ENCODE results near the gene PHAF1. TPM values are rescaled to one million over a fixed set of nuclear protein-coding genes. Genes with fewer than 3 reads are reported as not detected.

PHAF1 gene
- total and polyA plus RNA-seq, 2 of the 13 experiments (the other 11 are each of a cell fraction or from before 2014, with no cell fraction given) = 48.3 to 174 TPM

GRCh38 chr16:67183627-67184452, 74.1 kb downstream of the PHAF1 start, which contains the start of gene MATCAP1 (continued):
- TF ChIP-seq ZFP90 (CRISPR knock-in tag; IDR thresholded peaks at IDR 0.05; ENCODE audit: borderline replicate concordance) (no peak; the same call in 1 of the 2 replicates), IKZF4 (CRISPR knock-in tag; IDR thresholded peaks at IDR 0.05; ENCODE audit: borderline replicate concordance, low read depth, not compliant biosample characterization) (no peak), KDM3A (CRISPR knock-in tag; IDR thresholded peaks at IDR 0.05; ENCODE audit: low read depth) (peak; percentile 91), HNRNPUL1 (IDR thresholded peaks at IDR 0.05; ENCODE audit: low read depth, low read length) (no peak), PATZ1 (CRISPR knock-in tag; IDR thresholded peaks at IDR 0.05) (peak; percentile 80), ZNF773 (CRISPR knock-in tag; IDR thresholded peaks at IDR 0.05; ENCODE audit: borderline replicate concordance) (0 out of 2 replicates have a peak, but pooled peaks have one; percentile 20), ZNF407 (CRISPR knock-in tag; IDR thresholded peaks at IDR 0.05; ENCODE audit: not compliant biosample characterization) (peak; percentile 92), MBD4 (IDR thresholded peaks at IDR 0.05; ENCODE audit: borderline replicate concordance, low read length) (no peak), PAXIP1 (CRISPR knock-in tag; conservative IDR thresholded peaks at IDR 0.05) (peak; percentile 76), SP5 (CRISPR knock-in tag; IDR thresholded peaks at IDR 0.05; ENCODE audit: borderline replicate concordance, low read depth) (peak; percentile 88), JDP2 (CRISPR knock-in tag; IDR thresholded peaks at IDR 0.05; ENCODE audit: borderline replicate concordance) (no peak), CBX1 (IDR thresholded peaks at IDR 0.05; ENCODE audit: low read depth) (peak; percentile 57), CBX2 (IDR thresholded peaks at IDR 0.05; ENCODE audit: low read depth, low read length) (no peak), CBX2 (CRISPR knock-in tag; IDR thresholded peaks at IDR 0.05; ENCODE audit: low read depth) (no peak), ZNF430 (CRISPR knock-in tag; IDR thresholded peaks at IDR 0.05) (no peak; the same call in 1 of the 2 replicates)

All from HepG2 (cell line).